SHP77 (cell line): ENCODE measurements around the gene HDAC4.

Experiments
- DNase-seq, 2 experiments: peaks; one replicate each; lab custom pipeline; 2025; lab: John Stamatoyannopoulos, UW

Gene HDAC4

GRCh38 chr2:239234191-239235175, 166.3 kb downstream of the HDAC4 start:
- DNase-seq = no peak

- DNase-seq = no peak
Observed at GRCh38 chr2:239233576-239233975, 167.2 kb downstream of the HDAC4 start.

- DNase-seq = no peak
Observed at GRCh38 chr2:239232195-239232578, 168.6 kb downstream of the HDAC4 start.

GRCh38 chr2:239231231-239232194, 169.3 kb downstream of the HDAC4 start:
- no peak for DNase-seq

GRCh38 chr2:239230318-239231052, 170.3 kb downstream of the HDAC4 start:
- DNase-seq = no peak

GRCh38 chr2:239229545-239230279, 171.1 kb downstream of the HDAC4 start:
- no peak for DNase-seq

GRCh38 chr2:239227661-239228371, 173.0 kb downstream of the HDAC4 start:
- DNase-seq = no peak

- no peak for DNase-seq
Observed at GRCh38 chr2:239226677-239227581, 173.9 kb downstream of the HDAC4 start.

- no peak for DNase-seq
Observed at GRCh38 chr2:239225871-239226561, 174.8 kb downstream of the HDAC4 start.

GRCh38 chr2:239225371-239225851, 175.4 kb downstream of the HDAC4 start:
- DNase-seq = no peak

GRCh38 chr2:239224955-239225354, 175.9 kb downstream of the HDAC4 start:
- no peak for DNase-seq

GRCh38 chr2:239224199-239224570, 176.6 kb downstream of the HDAC4 start:
- no peak for DNase-seq

GRCh38 chr2:239223310-239224198, 177.3 kb downstream of the HDAC4 start:
- DNase-seq = no peak

- DNase-seq = no peak
Observed at GRCh38 chr2:239222706-239223309, 178.0 kb downstream of the HDAC4 start.

- DNase-seq = no peak
Observed at GRCh38 chr2:239222312-239222660, 178.5 kb downstream of the HDAC4 start.

- no peak for DNase-seq
Observed at GRCh38 chr2:239220981-239221396, 179.8 kb downstream of the HDAC4 start.

GRCh38 chr2:239220341-239220740, 180.5 kb downstream of the HDAC4 start:
- DNase-seq = no peak
